GM21528 (cell line): ENCODE measurements around the gene CDH13.

Source experiments
- ATAC-seq: cut with Tn5 transposase; IDR thresholded peaks from one replicate; pipeline ENCODE4 v1.9.1; 2021; ENCODE audit warnings: mild to moderate bottlenecking, moderate library complexity; ENCODE audit not compliant: unreplicated experiment, low FRiP score

Gene CDH13

DNA sequence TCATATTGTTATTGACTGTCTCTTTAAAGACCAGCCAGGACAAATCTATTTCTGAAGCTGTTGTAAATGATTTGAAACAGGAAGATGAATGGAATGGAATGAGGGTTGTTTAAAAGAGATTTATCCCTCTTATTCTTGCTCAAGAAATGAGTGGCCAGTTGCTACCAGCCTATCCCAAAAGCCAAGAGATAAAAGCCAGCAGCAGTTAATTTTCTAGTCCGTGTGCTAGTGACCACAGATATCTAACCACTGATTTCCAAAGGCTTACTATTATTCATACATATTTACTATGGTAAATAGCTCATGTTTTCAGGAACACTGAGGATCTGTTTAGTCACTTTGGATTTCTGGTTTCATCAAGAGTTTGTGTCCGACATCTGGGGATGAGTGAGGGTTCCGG, 105.7 kb downstream of the CDH13 start:
- no peak for ATAC-seq

DNA sequence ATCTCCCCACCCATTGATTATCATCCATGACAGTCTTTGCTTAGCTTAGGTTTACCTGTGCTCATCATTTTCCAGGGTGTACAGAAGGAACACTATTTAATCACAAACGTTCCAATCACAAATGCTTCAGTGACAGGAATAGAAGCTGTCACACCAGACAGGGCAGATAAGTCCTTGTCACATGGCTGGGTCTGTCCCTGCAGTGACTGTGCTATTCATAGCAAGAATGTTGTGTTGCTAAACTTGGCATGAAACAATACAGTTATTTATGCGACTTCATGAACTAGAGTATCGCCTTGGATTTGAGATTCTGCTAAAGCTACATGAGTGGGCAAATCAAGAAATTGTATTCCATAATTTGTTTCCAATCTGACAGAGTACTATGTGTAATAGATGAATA, 108.4 kb downstream of the CDH13 start:
- no peak for ATAC-seq

DNA sequence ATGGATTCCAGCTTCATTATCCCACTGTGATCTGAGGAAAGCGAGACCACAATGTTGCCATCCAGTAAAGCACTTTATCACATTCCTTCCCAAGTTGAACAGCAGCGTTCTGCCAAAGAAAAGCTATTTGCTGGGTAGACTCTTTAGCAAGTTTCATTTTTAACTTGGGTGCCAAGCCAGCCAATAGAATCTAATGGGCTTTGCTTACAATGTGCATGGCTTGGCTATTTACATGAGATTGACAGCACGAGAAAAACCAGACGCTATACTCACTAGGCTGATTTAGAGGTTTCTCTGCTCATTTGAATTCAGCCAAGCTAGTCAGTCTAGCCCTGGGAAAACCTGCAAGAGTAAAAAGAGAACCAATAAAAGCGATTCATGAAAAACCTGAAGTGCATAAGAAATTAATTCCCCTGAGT, 108.9 kb downstream of the CDH13 start:
- no peak for ATAC-seq

DNA sequence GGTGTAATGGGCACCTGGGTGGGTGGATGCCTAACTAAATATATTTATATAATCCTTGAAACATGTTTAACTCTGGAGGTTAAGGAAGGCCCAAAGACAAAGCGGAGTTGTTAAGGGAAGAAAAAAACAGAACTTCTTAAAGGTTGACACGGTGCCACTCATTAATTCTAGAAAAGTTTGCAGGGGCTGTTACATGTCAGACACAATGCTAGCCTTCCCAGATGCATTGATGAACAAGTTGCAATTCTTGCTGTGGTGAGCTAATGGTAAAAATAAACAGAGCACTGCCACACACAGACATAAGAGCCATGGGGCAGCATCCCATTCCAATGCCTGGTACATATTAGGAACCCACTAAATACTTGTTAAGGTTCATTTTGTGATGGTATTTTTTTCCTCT, 109.5 kb downstream of the CDH13 start:
- no peak for ATAC-seq

DNA sequence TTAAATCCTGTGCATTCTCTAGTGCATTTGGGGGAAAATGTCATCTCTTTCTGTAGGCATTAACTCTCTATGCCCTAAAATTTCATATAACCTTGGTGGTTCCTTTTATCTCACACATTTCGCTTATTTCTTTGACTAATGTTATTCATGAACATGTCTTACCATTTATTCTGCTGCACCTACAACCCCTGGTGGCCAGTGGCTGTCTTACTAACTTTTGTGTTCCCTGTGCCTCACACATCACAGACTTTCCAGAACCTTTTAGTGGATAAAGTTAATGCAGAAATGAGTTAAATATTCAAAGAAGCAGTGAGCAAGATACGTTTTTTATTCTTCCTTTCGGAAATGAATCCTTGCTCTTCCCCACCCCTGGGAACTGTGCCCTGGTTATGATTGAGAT, 111.9 kb downstream of the CDH13 start:
- no peak for ATAC-seq

DNA sequence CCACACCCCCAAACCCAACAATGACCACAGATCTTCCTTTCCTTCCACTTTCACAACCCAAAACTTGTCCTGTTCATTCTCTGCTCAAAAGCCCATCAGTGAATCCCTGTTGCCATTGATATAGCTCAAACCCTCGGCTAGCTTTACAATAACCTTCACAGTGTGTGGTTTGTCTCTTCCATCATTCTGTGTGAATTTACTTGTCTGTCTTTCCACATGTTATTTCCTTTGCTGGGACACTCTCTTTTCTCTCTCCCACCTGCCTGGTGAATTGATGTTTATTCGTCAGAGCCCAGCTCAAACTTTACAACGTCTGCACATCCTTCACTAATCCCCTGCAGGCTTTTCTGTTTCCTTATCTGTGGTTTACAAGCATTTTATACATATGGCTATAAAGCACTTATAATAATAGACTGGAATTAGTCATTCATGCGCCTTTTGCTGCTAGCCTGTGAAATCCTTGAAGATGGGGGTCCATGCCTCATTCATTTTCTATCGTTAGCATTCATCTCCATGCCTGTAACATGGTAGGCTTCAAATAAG, 114.4 kb downstream of the CDH13 start:
- no peak for ATAC-seq

DNA sequence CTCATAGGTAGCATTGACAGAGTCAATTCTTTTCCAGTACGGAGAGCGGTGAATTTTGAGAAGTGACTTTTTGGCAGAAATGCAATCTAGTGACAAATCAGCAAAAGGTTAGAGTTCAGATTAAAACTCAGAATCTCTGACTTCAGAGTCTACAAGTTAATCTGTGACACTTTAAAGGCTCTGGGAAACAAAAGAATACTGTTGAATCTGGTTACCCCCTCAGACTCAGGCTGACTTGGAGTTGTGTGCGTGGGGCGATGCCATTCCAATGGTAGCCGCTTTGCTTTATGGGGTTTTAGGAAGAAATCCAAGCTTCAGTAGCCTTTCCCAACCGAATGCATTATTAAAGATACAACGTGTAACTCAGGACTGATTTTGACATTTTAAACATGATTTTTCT, 118.2 kb downstream of the CDH13 start:
- ATAC-seq, result no peak

DNA sequence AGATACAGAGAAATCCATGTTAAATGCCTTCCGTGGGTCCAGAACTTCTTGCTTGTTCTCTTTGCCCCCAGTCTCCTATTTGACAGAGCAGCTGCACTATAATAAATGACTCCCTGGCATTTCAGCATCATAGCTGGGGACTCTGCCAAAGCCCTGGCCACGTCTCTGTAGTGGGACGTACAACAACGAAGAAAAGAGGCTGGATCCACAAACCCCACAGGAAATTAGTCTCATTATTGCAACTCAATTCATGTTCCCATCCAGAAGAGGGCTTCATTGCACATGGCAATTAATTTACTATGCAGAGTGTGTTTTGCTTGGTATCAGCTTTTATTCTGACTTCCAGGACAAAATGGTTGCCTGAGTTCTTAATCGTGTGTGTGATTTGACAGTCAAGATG, 121.3 kb downstream of the CDH13 start:
- no peak for ATAC-seq

DNA sequence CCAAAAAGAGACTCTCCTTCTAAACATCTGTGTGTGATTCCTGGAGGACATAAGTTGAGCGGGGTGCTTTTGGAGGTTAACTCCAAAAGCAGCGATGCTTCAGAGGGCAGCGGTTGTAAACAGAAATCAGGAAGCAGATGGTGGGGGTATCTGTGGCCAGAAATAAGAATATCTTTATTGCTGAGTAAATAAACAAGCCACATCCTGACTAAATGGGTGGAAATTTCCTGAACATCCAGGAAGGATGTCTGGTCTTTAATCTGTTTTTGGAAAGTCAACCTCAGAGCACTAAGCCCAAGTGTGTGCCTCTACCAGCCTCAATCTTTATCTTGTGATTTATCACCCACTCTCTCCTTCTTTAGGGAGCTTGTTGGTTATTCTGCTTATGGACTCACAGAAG, 123.3 kb downstream of the CDH13 start:
- no peak for ATAC-seq

DNA sequence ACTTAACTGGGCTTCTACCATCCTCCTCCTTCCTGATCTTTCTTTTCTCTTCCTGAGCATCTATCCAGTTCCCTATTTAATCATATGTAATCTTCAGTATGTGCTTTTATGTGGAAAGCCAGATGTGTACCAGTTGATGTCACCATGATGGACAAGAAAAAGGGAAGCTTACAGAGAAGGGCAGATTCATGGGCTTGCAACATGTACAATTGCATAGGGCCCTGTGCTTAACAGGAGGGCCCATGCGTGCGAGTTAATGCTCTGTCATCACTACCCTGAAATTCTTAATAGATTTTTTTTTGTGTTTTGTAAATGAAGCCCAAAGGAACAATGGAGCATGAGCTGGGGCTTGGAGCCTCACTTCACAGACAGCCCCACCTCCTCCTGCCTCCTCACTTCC, 124.3 kb downstream of the CDH13 start:
- ATAC-seq, result no peak

DNA sequence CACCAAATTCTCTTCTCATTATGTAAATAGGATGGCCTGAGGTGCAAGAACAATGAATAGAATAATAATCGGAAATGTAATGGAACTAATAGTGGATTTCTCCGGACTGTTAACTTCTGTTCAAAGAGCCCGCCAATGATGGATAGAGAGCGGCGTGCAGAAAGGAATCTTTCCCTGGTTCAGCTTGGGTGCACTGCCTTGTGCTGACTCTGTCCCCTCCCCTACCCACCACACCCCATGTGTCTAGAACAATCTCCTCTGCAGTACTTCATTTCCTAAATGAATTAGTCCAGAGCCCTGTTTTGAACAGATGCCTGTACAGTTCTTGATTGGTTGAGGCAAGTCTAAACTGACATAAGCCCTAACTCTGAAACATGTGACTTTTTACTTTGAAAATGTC, 125.4 kb downstream of the CDH13 start:
- no peak for ATAC-seq

DNA sequence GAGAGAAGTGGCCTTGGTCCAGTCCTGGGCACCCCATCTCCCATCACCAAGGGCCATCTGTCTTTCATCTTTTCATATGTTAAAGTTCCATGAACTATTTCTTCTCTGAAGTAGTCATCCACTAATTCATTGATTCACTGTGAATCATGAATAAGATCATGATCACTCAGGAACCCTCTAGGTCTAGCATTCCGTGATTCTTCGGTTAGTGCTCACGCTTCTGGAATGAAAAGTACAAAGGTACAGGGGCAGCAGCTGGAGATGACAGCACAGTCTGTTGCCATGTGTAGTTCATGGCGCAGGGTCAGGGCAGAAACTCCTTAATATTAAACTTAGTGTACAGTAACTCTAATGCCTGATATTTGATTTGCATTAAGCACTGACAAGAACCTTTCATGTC, 127.1 kb downstream of the CDH13 start:
- no peak for ATAC-seq

DNA sequence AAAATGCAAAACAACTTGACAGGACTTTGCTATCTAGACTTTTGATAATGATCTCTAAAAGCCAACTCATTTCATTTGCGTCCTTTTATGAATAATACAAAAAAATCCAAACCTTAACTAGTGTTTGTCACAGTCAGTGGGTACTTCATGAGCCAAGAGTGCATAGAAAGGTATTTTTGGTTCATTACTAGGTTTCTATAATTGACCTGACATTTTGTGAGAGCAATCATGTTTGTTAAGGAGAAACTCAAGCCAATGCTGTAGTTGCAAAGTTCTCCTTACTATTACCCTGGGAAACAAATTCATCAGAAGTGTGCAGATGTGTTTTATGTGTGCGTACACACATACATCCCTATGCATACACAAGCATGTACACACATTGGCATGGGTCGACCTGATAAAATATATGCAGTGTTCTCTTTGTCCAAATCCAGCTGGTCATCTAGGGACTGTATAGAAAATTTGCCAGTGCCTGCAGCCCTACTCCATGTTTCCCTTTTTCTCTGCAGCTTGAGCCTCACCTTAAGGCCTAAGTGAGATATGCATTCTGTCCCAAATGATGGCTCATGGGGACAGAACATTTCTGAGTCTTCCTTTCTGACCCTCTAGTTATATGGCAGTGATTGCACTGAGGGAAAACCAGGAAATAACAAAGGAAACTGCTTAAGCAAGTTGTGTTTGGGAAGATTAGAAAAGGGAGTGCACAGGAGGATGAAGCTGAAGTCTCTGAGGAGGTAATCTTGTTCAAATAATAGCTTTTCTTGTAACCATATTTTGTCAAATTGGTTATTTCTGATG, 128.1 kb downstream of the CDH13 start:
- no peak for ATAC-seq

DNA sequence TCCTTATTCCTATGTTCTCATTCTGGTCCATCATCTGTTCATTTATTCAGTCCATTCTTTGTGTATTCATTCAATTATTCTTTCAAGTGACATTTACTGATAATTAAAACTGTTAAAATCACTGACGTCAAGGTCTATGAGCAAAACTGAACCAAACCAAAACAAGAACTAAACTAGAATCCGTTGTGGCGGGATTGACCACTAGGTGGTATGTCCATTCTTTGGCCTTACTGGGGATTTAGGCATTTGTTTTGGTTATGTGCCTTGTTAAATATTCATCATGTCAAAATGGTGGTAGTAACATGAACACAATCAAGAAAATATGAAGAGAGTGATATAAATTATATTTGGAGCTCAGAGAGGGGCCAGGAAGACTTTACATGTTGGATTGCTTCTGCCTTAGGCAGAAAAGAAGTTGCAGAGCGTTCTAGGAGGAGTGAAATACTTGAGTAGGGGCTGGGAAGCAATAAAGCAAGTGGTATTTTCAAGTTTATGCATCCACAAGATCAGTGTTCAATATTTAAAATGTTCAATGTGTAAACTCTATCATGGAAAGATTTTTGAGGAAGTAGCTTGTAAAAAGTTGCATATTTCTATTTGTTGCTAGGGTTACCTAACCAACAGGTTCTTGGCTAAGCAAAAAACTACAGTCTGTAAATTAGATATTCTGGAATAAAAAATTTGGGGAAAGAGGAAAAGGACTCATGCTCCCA, 129.0 kb downstream of the CDH13 start:
- no peak for ATAC-seq

DNA sequence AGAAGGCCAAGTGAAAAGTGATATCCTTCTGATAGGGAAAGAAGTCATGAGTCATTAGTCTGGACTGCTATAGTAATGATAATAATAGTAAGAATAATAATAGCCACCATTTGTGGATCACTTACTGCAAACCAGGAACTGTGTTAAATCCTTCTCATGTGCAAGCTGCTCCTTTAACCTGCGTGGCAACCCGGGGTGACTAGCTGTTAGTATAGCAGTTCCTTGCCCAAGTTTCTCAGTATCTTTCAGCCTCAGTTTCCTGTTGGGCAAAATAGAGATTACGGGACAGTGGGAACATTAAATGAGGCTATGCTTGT, 129.5 kb downstream of the CDH13 start:
- ATAC-seq, result no peak

DNA sequence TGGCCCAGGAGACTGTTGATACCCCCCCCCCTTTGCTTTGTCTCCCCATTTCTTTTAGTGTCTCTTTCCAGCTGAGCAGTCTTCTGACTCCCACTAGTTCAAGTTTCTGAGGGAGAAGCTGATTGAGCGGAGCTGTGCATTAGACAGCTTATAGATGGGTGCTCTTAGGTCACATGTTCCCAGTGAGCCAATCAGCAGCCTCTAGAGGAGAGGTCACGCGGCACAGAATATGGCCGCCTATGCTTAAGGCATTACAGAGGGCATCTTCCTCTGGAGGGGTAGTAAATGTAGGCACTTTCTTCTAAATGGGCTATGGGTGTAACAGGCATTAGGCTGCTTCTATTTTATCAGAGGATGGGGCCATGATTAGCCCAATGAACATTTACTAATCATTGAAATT, 131.6 kb downstream of the CDH13 start:
- ATAC-seq, result no peak

DNA sequence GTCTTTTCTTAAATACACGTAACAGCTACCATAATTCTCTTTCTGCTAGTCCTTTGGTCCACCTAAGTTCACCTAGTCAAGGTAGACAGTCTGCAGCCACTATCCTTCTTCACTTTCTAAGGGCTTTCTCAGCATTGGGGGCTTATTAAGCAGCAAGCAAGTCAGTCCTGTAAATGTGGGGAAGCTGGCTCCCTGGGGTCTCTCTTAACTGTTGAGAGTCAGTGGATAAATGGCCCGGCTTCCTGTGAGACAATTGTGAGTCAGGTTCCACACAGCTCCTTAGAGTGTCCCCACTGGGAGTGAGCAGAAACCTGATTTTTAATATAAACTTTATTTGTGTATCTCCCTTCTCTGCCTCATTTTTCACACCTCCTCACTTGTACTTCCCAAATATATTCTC, 132.1 kb downstream of the CDH13 start:
- ATAC-seq, result no peak

DNA sequence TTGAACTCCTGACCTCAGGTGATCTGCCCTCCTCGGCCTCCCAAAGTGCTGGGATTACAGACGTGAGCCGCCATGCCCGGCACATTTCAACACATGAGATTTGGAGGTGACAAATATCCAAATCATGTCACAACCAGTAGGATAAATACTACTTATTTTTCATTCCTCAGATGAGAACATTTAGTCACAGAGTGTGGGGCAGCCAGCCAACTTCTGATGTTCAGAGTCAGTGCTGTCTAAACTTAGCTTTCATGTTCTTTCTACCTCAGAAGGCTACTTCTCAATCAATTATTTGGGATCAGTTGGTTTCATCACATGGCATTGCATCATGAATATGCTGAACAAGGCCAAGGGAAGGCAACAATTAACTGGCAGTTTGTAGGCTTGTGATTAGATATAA, 134.5 kb downstream of the CDH13 start:
- ATAC-seq, result no peak

DNA sequence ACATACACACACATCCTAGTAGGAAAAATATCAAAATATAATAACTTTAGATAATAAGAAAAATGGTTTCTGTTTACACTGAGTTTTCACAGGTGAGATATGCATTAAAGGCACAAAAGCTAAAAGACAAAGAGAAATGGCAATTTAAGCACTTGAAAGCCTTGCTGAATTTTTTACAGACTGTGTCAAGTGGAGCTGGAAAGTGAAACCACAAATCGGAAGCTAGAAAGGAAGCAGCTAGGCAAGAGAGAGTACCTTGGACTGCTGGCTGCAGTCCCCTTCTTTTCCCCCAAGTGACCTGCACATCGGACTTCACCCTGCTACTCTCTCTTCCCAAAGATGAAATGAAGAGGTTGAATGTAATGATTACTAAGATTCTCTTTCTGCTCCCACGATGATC, 135.1 kb downstream of the CDH13 start:
- ATAC-seq, result no peak

DNA sequence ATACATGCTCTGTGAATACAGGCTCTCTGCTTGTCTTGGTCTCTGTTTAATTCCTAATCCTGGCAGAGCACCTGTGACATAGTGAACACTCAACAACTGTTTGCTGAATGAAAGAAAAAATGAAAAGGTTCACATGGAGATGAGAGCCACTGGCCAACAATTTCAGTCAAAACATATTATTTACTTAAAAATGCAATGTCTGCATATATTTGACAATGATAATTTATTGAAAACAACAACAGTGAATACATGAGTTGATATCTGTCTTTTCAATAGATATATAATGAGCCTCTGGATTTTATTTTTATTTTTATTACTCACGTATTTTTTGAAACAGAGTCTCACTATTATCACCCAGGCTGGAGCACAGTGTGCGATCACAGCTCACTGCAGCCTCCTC, 136.6 kb downstream of the CDH13 start:
- ATAC-seq, result no peak

DNA sequence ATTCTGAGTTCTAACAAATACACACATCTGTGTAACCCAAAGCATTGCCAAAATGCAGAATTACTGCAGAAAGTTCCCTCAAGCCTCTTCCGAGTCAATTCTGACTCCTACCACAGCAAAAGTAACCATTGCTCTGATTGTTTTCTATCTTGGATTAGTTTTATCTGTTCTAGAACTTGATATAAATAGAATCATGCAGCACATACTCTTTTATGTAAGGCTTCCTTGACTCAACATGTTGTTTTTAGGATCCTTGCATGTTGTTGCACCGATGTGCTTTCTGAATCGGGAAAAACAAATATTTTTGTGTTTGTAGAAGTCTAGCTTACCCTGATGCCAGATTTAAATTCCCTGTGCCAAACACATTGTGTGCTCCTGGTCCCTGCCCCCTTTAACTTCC, 140.4 kb downstream of the CDH13 start:
- no peak for ATAC-seq

DNA sequence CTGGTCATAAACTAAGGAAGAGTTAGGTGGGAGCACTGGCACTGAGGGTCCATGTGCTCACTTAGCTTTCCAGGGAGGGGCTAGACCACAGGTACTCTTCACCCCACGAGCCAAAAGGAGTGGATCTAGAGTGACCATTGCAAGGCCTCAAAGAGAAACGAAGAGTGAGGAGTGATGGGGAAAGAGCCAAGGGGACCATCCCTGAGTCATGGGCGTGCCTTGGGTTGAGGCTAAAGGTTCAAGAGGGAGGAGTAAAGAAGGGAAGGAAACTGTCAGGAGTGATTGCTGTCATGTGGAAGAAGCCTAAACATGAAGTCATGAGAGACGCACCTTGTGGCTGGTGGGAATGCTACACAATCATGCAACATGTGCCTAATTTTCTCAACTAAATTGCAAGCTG, 141.0 kb downstream of the CDH13 start:
- ATAC-seq, result no peak
